GM18505 (cell line): ENCODE data around the gene KIF26B.

Experiments
- ATAC-seq: cut with Tn5 transposase; IDR thresholded peaks from one replicate; pipeline ENCODE4 v1.9.1; 2021; ENCODE audit not compliant: unreplicated experiment
- POLR2A ChIP-seq: IDR thresholded peaks from 4 replicates; pipeline ENCODE4 v1.6.1; 2011; ENCODE audit warnings: borderline replicate concordance; ENCODE audit not compliant: insufficient read depth, insufficient read length; ENCODE audit errors: extremely low read depth

KIF26B gene

GRCh38 chr1:245448531-245448930 lies 293.7 kb downstream of the KIF26B start:
- ATAC-seq: no peak
- TF ChIP-seq POLR2A: no peak

GRCh38 chr1:245448975-245449431 lies 294.2 kb downstream of the KIF26B start:
- ATAC-seq: no peak
- TF ChIP-seq POLR2A: no peak

- ATAC-seq: no peak
- TF ChIP-seq POLR2A: no peak
Measured at GRCh38 chr1:245453541-245453940, 298.8 kb downstream of the KIF26B start.

GRCh38 chr1:245454051-245454450 lies 299.3 kb downstream of the KIF26B start:
- no peak for ATAC-seq
- TF ChIP-seq POLR2A: no peak

- ATAC-seq: no peak
Measured at GRCh38 chr1:245457562-245457961, 302.8 kb downstream of the KIF26B start.

GRCh38 chr1:245458234-245458633 lies 303.4 kb downstream of the KIF26B start:
- no peak for TF ChIP-seq POLR2A
- no peak for ATAC-seq

More at GRCh38 chr1:245457562-245457961, 302.8 kb downstream of the KIF26B start:
- TF ChIP-seq POLR2A: no peak

GRCh38 chr1:245458761-245459174 lies 304.0 kb downstream of the KIF26B start:
- TF ChIP-seq POLR2A: no peak
- ATAC-seq: no peak

- ATAC-seq: no peak
- no peak for TF ChIP-seq POLR2A
Measured at GRCh38 chr1:245459621-245460020, 304.8 kb downstream of the KIF26B start.

- ATAC-seq: no peak
- no peak for TF ChIP-seq POLR2A
Measured at GRCh38 chr1:245461681-245462080, 306.9 kb downstream of the KIF26B start.

- no peak for TF ChIP-seq POLR2A
- no peak for ATAC-seq
Measured at GRCh38 chr1:245462161-245462560, 307.4 kb downstream of the KIF26B start.

GRCh38 chr1:245463392-245464165 lies 308.8 kb downstream of the KIF26B start:
- no peak for TF ChIP-seq POLR2A
- no peak for ATAC-seq

GRCh38 chr1:245464290-245464689 lies 309.5 kb downstream of the KIF26B start:
- no peak for TF ChIP-seq POLR2A
- no peak for ATAC-seq

GRCh38 chr1:245465666-245466065 lies 310.9 kb downstream of the KIF26B start:
- no peak for TF ChIP-seq POLR2A
- ATAC-seq: no peak

- no peak for ATAC-seq
- no peak for TF ChIP-seq POLR2A
Measured at GRCh38 chr1:245466261-245466660, 311.5 kb downstream of the KIF26B start.
